Right lobe of liver (tissue), 4 donors: Measurements from ENCODE around the gene MYLK.

Experiments
- CTCF ChIP-seq, 4 donors: fragments of 200-600 bp in 3 of 4; fragments of 450-650 bp in 1 of 4; IDR thresholded peaks; one replicate each; pipeline versions ENCODE4 v1.5.1 to v1.8.0; 2016 to 2022; ENCODE audit warnings: antibody characterized with exemption in 4 of 4, mild to moderate bottlenecking in 2 of 4
- POLR2A ChIP-seq: fragments of 450-650 bp; IDR thresholded peaks from one replicate; pipeline ENCODE4 v1.6.1; 2017; ENCODE audit warnings: antibody characterized with exemption, mild to moderate bottlenecking
- donor health status: DM: no; HTN: no; CAD: no.
- donor health status: DM: no; HTN: no; CAD: no.
- donor health status: DM: no; HTN: yes; CAD: no.

DNA sequence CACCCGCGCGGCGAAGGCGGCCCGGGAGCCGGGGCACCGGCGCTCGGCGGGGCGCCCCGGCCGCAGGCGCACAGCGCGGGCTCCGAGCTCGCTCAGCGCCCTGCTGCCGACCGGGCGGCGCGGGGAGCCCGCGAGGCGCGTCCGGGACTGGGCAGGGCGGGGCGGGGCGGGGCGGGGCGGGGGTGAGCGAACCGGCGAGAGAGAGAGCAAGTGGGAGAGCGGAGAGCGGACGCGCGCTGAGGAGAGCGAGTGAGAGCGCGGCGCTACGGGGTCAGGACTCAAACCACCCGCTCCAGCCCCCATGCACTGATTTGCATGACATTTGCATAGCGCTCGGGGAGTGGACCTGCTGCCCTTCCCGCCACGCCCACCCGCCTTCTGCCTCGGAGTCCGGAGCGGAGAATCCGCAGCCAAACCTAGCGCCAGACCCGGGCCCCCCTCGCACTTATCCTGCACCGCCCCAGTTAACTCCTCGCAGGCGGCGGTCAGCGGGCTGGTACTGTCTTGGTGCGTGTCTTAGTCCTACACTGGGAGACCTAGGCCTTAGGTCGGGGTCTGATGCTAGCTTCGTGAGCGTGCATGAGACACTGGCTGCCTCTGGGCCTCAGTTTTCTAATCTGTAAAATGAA is at the start of gene MYLK:
- TF ChIP-seq CTCF (IDR thresholded peaks at IDR 0.05) (no peak), POLR2A (no peak)
